ENCODE results near the gene JMJD4.

JMJD4 gene

GRCh38 chr1:227746676-227747075 lies 11.6 kb upstream of the JMJD4 start:
- Histone ChIP-seq H3K4ac (ENCODE audit: low read depth, low read length) (no peak overlapping the region), H3K79me2 (ENCODE audit: control insufficient read depth, insufficient read depth, low read length) (peaks cover 23% of the 10 kb centered on the region), H3K4me2 (ENCODE audit: low read length) (no peak overlapping the region), H3K27ac (ENCODE audit: low read depth, low read length) (no peak overlapping the region), H3K4me1 (ENCODE audit: control insufficient read depth, low read depth, low read length) (no peaks in the 10 kb centered on the region), H2AK5ac (ENCODE audit: low read length) (no peak overlapping the region), H2BK15ac (replicated peaks; ENCODE audit: low read depth) (no peak overlapping the region), H4K8ac (ENCODE audit: low read depth, low read length) (no peak overlapping the region), H3K36me3 (ENCODE audit: control insufficient read depth, insufficient read depth, low read length) (peaks cover 10% of the 10 kb centered on the region), H3K79me1 (ENCODE audit: low read length) (peaks cover 36% of the 10 kb centered on the region), H3K18ac (ENCODE audit: low read length) (no peak overlapping the region), H3K9ac (ENCODE audit: low read length) (no peak overlapping the region), H3K56ac (ENCODE audit: low read length) (no peak overlapping the region), H2BK5ac (ENCODE audit: low read length) (no peak overlapping the region), H4K5ac (ENCODE audit: low read length) (no peak overlapping the region), H3K27me3 (ENCODE audit: insufficient read depth, low read length, poor library complexity) (no peaks in the 10 kb centered on the region), H3K4me3 (ENCODE audit: low read length) (no peak overlapping the region), H2BK120ac (ENCODE audit: low read depth, low read length) (no peak overlapping the region), H3K23ac (ENCODE audit: low read length) (no peak overlapping the region)
- WGBS (ENCODE audit: extremely low coverage, insufficient coverage, low lambda C conversion rate): no CpG with 5 or more reads among the region's 6 CpGs
- no peak for DNase-seq

- no peak overlapping the region for H4K5ac ChIP-seq (ENCODE audit: low read length)
- no peaks in the 10 kb centered on the region for H3K27me3 ChIP-seq (ENCODE audit: insufficient read depth, low read length, poor library complexity)
- peaks cover 8% of the 10 kb centered on the region for H3K36me3 ChIP-seq (ENCODE audit: control insufficient read depth, insufficient read depth, low read length)
- peaks cover 28% of the 10 kb centered on the region for H3K79me2 ChIP-seq (ENCODE audit: control insufficient read depth, insufficient read depth, low read length)
- no peak overlapping the region for H3K4ac ChIP-seq (ENCODE audit: low read depth, low read length)
- H2BK120ac ChIP-seq (ENCODE audit: low read depth, low read length): no peak overlapping the region
- no peak overlapping the region for H3K23ac ChIP-seq (ENCODE audit: low read length)
- H2AK5ac ChIP-seq (ENCODE audit: low read length): no peak overlapping the region
- no peak overlapping the region for H3K4me2 ChIP-seq (ENCODE audit: low read length)
- H3K18ac ChIP-seq (ENCODE audit: low read length): no peak overlapping the region
- no peak overlapping the region for H3K27ac ChIP-seq (ENCODE audit: low read depth, low read length)
- H2BK15ac ChIP-seq (replicated peaks; ENCODE audit: low read depth): no peak overlapping the region
- H3K4me1 ChIP-seq (ENCODE audit: control insufficient read depth, low read depth, low read length): no peaks in the 10 kb centered on the region
- H3K56ac ChIP-seq (ENCODE audit: low read length): no peak overlapping the region
- H3K9ac ChIP-seq (ENCODE audit: low read length): no peak overlapping the region
- no CpG with 5 or more reads among the region's 12 CpGs for WGBS (ENCODE audit: extremely low coverage, insufficient coverage, low lambda C conversion rate)
- no peak for DNase-seq
- H2BK5ac ChIP-seq (ENCODE audit: low read length): no peak overlapping the region
- peaks cover 44% of the 10 kb centered on the region for H3K79me1 ChIP-seq (ENCODE audit: low read length)
- H3K4me3 ChIP-seq (ENCODE audit: low read length): no peak overlapping the region
- H4K8ac ChIP-seq (ENCODE audit: low read depth, low read length): no peak overlapping the region
Measured at GRCh38 chr1:227745568-227746265, 10.6 kb upstream of the JMJD4 start.

GRCh38 chr1:227744668-227745067 lies 9.6 kb upstream of the JMJD4 start:
- Histone ChIP-seq H2BK5ac (ENCODE audit: low read length) (no peak overlapping the region), H2BK120ac (ENCODE audit: low read depth, low read length) (no peak overlapping the region), H3K27ac (ENCODE audit: low read depth, low read length) (no peak overlapping the region), H3K36me3 (ENCODE audit: control insufficient read depth, insufficient read depth, low read length) (peaks cover 8% of the 10 kb centered on the region), H3K23ac (ENCODE audit: low read length) (no peak overlapping the region), H3K79me1 (ENCODE audit: low read length) (peaks cover 50% of the 10 kb centered on the region), H3K56ac (ENCODE audit: low read length) (no peak overlapping the region), H2AK5ac (ENCODE audit: low read length) (no peak overlapping the region), H3K79me2 (ENCODE audit: control insufficient read depth, insufficient read depth, low read length) (peaks cover 33% of the 10 kb centered on the region), H3K27me3 (ENCODE audit: insufficient read depth, low read length, poor library complexity) (no peaks in the 10 kb centered on the region), H3K9ac (ENCODE audit: low read length) (no peak overlapping the region), H3K4me3 (ENCODE audit: low read length) (no peak overlapping the region), H3K4me1 (ENCODE audit: control insufficient read depth, low read depth, low read length) (no peaks in the 10 kb centered on the region), H2BK15ac (replicated peaks; ENCODE audit: low read depth) (no peak overlapping the region), H4K8ac (ENCODE audit: low read depth, low read length) (no peak overlapping the region), H3K4ac (ENCODE audit: low read depth, low read length) (no peak overlapping the region), H3K4me2 (ENCODE audit: low read length) (no peak overlapping the region), H4K5ac (ENCODE audit: low read length) (no peak overlapping the region), H3K18ac (ENCODE audit: low read length) (no peak overlapping the region)
- WGBS (ENCODE audit: extremely low coverage, insufficient coverage, low lambda C conversion rate): no CpG with 5 or more reads among the region's 8 CpGs
- no peak for DNase-seq

GRCh38 chr1:227742738-227743715 lies 7.9 kb upstream of the JMJD4 start:
- Histone ChIP-seq H3K79me1 (ENCODE audit: low read length) (peaks cover 38% of the 10 kb centered on the region), H2AK5ac (ENCODE audit: low read length) (no peak overlapping the region), H4K5ac (ENCODE audit: low read length) (no peak overlapping the region), H3K27me3 (ENCODE audit: insufficient read depth, low read length, poor library complexity) (no peaks in the 10 kb centered on the region), H2BK5ac (ENCODE audit: low read length) (no peak overlapping the region), H3K4ac (ENCODE audit: low read depth, low read length) (no peak overlapping the region), H3K18ac (ENCODE audit: low read length) (no peak overlapping the region), H3K4me2 (ENCODE audit: low read length) (no peak overlapping the region), H3K27ac (ENCODE audit: low read depth, low read length) (no peak overlapping the region), H3K56ac (ENCODE audit: low read length) (no peak overlapping the region), H3K9ac (ENCODE audit: low read length) (no peak overlapping the region), H3K79me2 (ENCODE audit: control insufficient read depth, insufficient read depth, low read length) (peaks cover 36% of the 10 kb centered on the region), H3K4me1 (ENCODE audit: control insufficient read depth, low read depth, low read length) (no peaks in the 10 kb centered on the region), H3K23ac (ENCODE audit: low read length) (no peak overlapping the region), H3K36me3 (ENCODE audit: control insufficient read depth, insufficient read depth, low read length) (peaks cover 3% of the 10 kb centered on the region), H4K8ac (ENCODE audit: low read depth, low read length) (no peak overlapping the region), H2BK15ac (replicated peaks; ENCODE audit: low read depth) (no peak overlapping the region), H3K4me3 (ENCODE audit: low read length) (no peak overlapping the region), H2BK120ac (ENCODE audit: low read depth, low read length) (no peak overlapping the region)
- WGBS (ENCODE audit: extremely low coverage, insufficient coverage, low lambda C conversion rate): no CpG with 5 or more reads among the region's 18 CpGs
- peak; percentile 15 for DNase-seq

GRCh38 chr1:227741166-227741870 lies 6.2 kb upstream of the JMJD4 start:
- no peak overlapping the region for H3K23ac ChIP-seq (ENCODE audit: low read length)
- H3K27ac ChIP-seq (ENCODE audit: low read depth, low read length): no peak overlapping the region
- H3K4me2 ChIP-seq (ENCODE audit: low read length): no peak overlapping the region
- no peak overlapping the region for H2BK120ac ChIP-seq (ENCODE audit: low read depth, low read length)
- no peak for DNase-seq
- peaks cover 48% of the 10 kb centered on the region for H3K79me2 ChIP-seq (ENCODE audit: control insufficient read depth, insufficient read depth, low read length)
- H4K8ac ChIP-seq (ENCODE audit: low read depth, low read length): no peak overlapping the region
- H2AK5ac ChIP-seq (ENCODE audit: low read length): no peak overlapping the region
- no peak overlapping the region for H4K5ac ChIP-seq (ENCODE audit: low read length)
- H3K27me3 ChIP-seq (ENCODE audit: insufficient read depth, low read length, poor library complexity): no peaks in the 10 kb centered on the region
- H3K56ac ChIP-seq (ENCODE audit: low read length): no peak overlapping the region
- no peak overlapping the region for H2BK15ac ChIP-seq (replicated peaks; ENCODE audit: low read depth)
- no peak overlapping the region for H3K4me3 ChIP-seq (ENCODE audit: low read length)
- no peak overlapping the region for H3K4ac ChIP-seq (ENCODE audit: low read depth, low read length)
- no peaks in the 10 kb centered on the region for H3K36me3 ChIP-seq (ENCODE audit: control insufficient read depth, insufficient read depth, low read length)
- H3K79me1 ChIP-seq (ENCODE audit: low read length): peaks cover 41% of the 10 kb centered on the region
- no peaks in the 10 kb centered on the region for H3K4me1 ChIP-seq (ENCODE audit: control insufficient read depth, low read depth, low read length)
- no CpG with 5 or more reads among the region's 17 CpGs for WGBS (ENCODE audit: extremely low coverage, insufficient coverage, low lambda C conversion rate)
- H3K9ac ChIP-seq (ENCODE audit: low read length): no peak overlapping the region
- no peak overlapping the region for H3K18ac ChIP-seq (ENCODE audit: low read length)
- no peak overlapping the region for H2BK5ac ChIP-seq (ENCODE audit: low read length)

Data from mesendoderm (in vitro differentiated cells).